Stimulated activated CD8-positive, alpha-beta memory T cell treated with anti-CD3 and anti-CD28 coated beads, Interleukin-4, amount 100 ng/mL, for 4 hours (primary cell): ENCODE measurements around the gene EMP1.

Experiments
- DNase-seq, 2 donors: peaks; one replicate each; pipeline ENCODE4 v3.0.0-alpha.2; 2020; ENCODE audit warnings: low read depth in 2 of 2, low spot score in 1 of 2

Gene EMP1

GRCh38 chr12:13219320-13219719, 22.8 kb downstream of the EMP1 start:
- DNase-seq, result no peak

GRCh38 chr12:13220838-13221237, 24.3 kb downstream of the EMP1 start:
- no peak for DNase-seq

DNA sequence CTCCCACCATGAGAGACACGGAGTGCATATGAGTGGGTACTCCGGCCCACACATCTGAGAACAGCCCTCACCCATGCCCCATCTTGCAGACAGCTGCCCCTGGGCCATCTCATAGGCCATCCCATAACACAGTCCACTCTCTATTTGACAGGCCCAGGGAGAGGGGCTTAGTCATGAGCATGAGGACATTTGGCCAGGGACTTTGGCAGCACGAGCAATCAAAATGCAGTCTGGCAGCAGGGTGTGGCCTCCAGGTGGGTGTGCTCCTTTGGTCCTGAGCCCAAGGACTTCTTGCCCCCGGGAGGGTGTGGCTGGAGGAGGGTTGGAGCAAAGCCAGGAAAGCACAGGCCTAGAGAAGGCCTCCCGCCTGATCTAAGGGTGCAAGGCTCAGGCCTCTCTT, 25.6 kb downstream of the EMP1 start:
- DNase-seq, result no peak

GRCh38 chr12:13223179-13223804, 26.8 kb downstream of the EMP1 start:
- no peak for DNase-seq

DNA sequence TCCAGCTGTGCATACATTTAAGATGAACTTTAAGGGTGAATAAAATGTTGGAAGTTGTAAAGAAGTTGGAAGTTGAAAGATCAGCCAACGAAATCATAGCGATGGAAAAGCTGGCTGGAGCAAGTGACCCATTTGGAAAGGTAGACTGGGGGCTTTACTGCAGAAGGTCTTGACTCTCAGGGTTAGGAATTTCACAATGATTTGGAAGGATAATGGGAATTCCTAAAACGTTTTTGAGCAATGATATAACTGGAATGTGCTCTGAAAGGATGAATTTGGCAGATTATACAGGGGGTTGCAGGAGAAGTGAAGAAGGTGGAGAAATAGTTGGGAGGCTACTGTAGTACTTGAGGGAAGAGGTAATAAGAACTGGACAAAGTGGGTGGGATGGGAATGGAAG, 27.4 kb downstream of the EMP1 start:
- DNase-seq, result no peak

- DNase-seq, result no peak
Measured at GRCh38 chr12:13227191-13227590, 30.7 kb downstream of the EMP1 start.

- no peak for DNase-seq
Measured at GRCh38 chr12:13228579-13228978, 32.1 kb downstream of the EMP1 start.

GRCh38 chr12:13229504-13229903, 33.0 kb downstream of the EMP1 start:
- no peak for DNase-seq

- no peak for DNase-seq
Measured at GRCh38 chr12:13230500-13230899, 34.0 kb downstream of the EMP1 start.

- peak in 1 of 2 donors; percentile 8 for DNase-seq
Measured at GRCh38 chr12:13233830-13234641, 37.5 kb downstream of the EMP1 start.

GRCh38 chr12:13238204-13238603, 41.7 kb downstream of the EMP1 start:
- no peak for DNase-seq

DNA sequence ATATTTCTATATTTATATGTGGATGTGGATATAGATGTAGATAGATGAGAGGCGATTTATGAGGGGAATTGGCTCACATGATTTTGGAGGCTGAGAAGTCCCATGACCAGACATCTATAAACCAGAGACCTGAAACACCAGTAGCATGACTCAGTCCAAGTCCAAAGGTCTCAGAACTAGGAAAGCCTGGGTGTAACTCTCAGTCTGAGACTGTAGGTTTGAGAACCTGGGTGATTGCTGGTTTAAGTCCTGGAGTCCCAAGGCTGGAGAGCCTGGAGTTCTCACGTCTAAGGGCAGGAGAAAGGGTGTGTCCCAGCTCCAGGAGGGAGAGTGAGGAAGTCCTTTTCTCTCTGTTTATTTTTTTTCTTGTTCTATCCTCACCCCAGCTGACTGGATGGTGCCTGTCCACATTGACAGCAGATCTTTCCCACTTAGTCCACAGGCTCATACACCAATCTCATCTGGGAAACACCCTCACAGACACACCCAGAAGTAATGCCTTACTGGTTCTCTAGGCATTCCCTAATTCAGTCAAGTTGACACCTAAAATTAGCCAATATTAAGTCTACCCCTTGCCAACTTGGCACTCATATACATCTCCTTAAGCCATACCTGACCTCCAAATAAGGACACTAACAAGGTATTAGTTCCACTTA, 45.4 kb downstream of the EMP1 start:
- no peak for DNase-seq

DNA sequence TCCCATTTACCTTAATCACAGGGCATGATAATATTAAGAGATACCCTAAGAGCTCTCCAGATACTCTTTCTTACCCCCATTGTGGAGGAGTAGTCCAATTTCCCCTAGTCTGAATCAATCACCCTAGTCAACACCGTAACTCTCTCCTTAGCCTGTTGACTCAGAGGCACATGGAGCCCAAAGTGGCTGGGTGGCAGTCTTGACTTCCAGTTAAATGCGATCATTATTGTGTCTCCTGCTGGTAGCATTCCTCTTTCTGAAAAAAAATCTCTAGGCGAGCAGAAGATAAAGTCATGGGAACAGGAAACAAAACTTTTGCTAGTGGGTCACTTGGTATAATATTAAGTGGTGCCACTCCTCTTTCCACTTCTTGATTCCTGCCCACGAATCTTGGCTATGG, 46.4 kb downstream of the EMP1 start:
- no peak for DNase-seq

DNA sequence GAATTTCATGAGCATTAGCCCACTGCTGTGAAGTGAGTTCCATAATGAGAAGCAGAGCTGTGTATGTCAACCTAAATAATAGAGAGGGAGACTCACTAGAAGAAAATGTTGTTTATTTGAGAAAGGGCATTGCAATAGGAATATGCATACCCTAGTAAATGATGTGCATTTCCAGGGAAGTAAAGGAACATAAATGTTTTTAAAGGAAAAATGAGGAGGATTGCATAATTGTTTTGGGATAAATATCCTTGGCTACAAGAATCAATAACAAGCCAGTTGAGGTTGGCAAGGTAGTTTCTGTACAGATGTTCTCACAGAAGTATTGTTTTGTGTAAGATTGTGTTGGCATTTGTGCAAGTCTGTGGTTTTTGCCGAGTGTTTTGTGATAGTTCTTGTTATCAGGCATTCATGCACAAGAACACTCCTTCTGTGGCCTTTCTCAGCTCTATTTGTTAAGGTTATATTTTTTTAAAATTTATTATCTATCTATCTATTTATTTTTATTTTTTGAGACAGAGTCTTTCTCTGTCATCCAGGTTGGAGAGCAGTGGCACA, 47.1 kb downstream of the EMP1 start:
- no peak for DNase-seq

- DNase-seq, result no peak
Measured at GRCh38 chr12:13247596-13247995, 51.1 kb downstream of the EMP1 start.

DNA sequence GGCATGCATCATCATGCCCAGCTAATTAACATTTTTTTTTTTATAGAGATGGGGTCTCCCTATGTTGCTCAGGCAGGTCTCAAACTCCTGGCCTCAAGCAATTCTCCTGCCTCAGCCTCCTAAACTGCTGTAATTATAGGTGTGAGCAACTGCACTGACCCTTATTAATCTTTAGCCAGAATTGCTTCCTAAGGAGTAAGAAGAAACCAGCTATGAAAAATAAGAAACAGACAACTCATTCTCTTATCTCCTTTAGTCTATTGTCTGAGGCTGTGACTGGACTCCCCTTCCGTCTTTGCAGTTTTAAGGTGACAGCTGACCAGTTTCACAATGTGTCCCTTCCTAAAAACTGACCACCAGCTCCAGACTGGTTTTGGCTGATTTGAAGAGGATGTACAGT, 52.4 kb downstream of the EMP1 start:
- DNase-seq, result no peak

DNA sequence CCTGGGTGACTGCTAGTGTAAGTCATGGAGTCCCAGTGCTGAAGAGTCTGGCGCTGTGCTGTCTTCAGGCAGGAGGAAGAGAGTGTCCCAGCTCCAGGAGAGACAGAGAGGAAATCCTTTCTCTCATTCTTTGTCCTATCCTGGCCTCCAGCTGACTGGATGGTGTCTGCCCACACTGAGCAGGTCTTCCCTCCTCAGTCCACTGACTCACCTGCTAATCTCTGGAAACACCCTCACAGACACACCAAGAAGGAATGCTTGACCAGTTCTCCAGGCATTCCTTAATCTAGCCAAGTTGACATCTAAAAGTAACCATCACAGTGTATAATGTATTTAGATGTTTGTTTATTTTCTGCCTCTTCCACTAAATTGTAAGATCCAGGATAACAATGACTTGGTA, 53.9 kb downstream of the EMP1 start:
- no peak for DNase-seq

DNA sequence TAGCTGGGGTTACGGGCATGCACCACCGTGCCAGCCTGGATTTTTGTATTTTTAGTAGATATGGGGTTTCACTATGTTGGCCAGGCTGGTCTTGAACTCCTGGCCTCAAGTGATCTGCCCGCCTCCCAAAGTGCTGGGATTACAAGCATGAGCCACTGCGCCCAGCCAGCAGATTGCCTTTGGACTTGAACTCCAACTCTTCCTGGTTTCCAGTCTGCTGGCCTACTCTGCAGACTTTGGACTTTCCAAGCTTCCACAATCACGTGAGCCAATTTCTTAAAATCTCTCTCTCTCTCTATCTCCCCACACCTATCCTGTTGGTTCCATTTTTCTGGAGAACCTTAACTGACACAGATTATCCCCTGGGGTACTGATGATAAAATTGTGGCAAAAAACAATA, 55.0 kb downstream of the EMP1 start:
- DNase-seq, result no peak

- DNase-seq, result no peak
Measured at GRCh38 chr12:13252024-13252423, 55.5 kb downstream of the EMP1 start.

DNA sequence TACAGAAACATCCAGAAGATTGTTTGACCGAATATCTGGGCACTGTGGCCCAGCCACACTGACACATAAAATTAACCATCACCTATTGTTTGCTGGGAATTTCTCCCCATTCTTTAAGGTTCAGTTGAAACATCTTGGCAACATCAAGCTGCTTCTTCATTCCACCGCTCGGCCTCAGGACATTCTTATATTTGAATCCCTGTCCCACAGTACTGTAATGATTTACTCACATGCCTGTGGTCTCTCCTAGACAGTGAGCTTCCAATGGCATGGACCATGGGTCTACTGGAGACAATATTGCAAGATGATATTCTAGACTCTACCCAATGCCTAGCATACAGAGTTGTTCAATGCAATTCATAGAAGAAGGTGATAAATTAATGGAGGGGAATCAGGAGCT, 56.1 kb downstream of the EMP1 start:
- DNase-seq, result no peak

- DNase-seq, result no peak
Measured at GRCh38 chr12:13253966-13254760, 57.6 kb downstream of the EMP1 start.
